Measurements from ENCODE around the gene CD300LG. TPM values are rescaled to one million over a fixed set of nuclear protein-coding genes. Genes with fewer than 3 reads are reported as not detected.

Gene CD300LG
- total RNA-seq, 1 donor from 2014 or later, result not detected

GRCh38 chr17:43834106-43834505 is 12.9 kb upstream of the CD300LG start:
- Histone ChIP-seq H3K4me2 (ENCODE audit: low read length) (peak overlapping the region; percentile 85), H3K4me1 (ENCODE audit: insufficient read depth, low read length) (peaks cover 15% of the 10 kb centered on the region), H3K27ac (ENCODE audit: low read depth, low read length) (no peak overlapping the region), H3K36me3 (ENCODE audit: insufficient read depth, low read length) (peaks cover 5% of the 10 kb centered on the region), H3K9ac (ENCODE audit: low read length) (no peak overlapping the region), H3K9me3 (ENCODE audit: insufficient read depth, low read depth, low read length) (no peaks in the 10 kb centered on the region), H3K4me3 (ENCODE audit: insufficient read depth, low read depth, low read length) (no peak overlapping the region), H4K20me1 (ENCODE audit: insufficient read depth, low read length) (peaks cover 29% of the 10 kb centered on the region), H3K79me2 (ENCODE audit: insufficient read depth, low read length) (no peaks in the 10 kb centered on the region), H2AFZ (ENCODE audit: low read depth, low read length) (no peak overlapping the region), H3K27me3 (ENCODE audit: insufficient read depth, low read length) (peaks cover 1% of the 10 kb centered on the region)
- FAIRE-seq (no peak), DNase-seq (ENCODE audit: low read depth) (peak; percentile 42)
- peaks cover 17% of the 10 kb centered on the region for H3K27me3 Mint-ChIP-seq (ENCODE audit: low read depth, unreplicated experiment)
- H3K27ac Mint-ChIP-seq (ENCODE audit: unreplicated experiment), result no peak overlapping the region
- no peak for TF ChIP-seq CTCF (IDR thresholded peaks at IDR 0.05; ENCODE audit: insufficient read depth, low read depth, low read length)
- TF ChIP-seq EZH2 (IDR thresholded peaks at IDR 0.05; ENCODE audit: insufficient read depth, low read length), result no peak
- H3K9me3 Mint-ChIP-seq (ENCODE audit: unreplicated experiment), result no peaks in the 10 kb centered on the region
- H3K4me3 Mint-ChIP-seq (ENCODE audit: unreplicated experiment), result peak overlapping the region; percentile 83
- H3K4me1 Mint-ChIP-seq (ENCODE audit: low read depth, unreplicated experiment), result peaks cover 15% of the 10 kb centered on the region
- H3K36me3 Mint-ChIP-seq (ENCODE audit: low read depth, unreplicated experiment), result peaks cover 9% of the 10 kb centered on the region

GRCh38 chr17:43839670-43840108 is 7.3 kb upstream of the CD300LG start:
- H3K27me3 Mint-ChIP-seq (ENCODE audit: low read depth, unreplicated experiment), result peaks cover 20% of the 10 kb centered on the region
- H3K9me3 Mint-ChIP-seq (ENCODE audit: unreplicated experiment), result no peaks in the 10 kb centered on the region
- peaks cover 5% of the 10 kb centered on the region for H3K4me1 Mint-ChIP-seq (ENCODE audit: low read depth, unreplicated experiment)
- Histone ChIP-seq H3K36me3 (ENCODE audit: insufficient read depth, low read length) (no peaks in the 10 kb centered on the region), H3K4me2 (ENCODE audit: low read length) (no peak overlapping the region), H3K79me2 (ENCODE audit: insufficient read depth, low read length) (no peaks in the 10 kb centered on the region), H4K20me1 (ENCODE audit: insufficient read depth, low read length) (no peaks in the 10 kb centered on the region), H3K9ac (ENCODE audit: low read length) (no peak overlapping the region), H2AFZ (ENCODE audit: low read depth, low read length) (no peak overlapping the region), H3K27ac (ENCODE audit: low read depth, low read length) (no peak overlapping the region), H3K9me3 (ENCODE audit: insufficient read depth, low read depth, low read length) (no peaks in the 10 kb centered on the region), H3K4me3 (ENCODE audit: insufficient read depth, low read depth, low read length) (no peak overlapping the region), H3K27me3 (ENCODE audit: insufficient read depth, low read length) (peaks cover 5% of the 10 kb centered on the region), H3K4me1 (ENCODE audit: insufficient read depth, low read length) (no peaks in the 10 kb centered on the region)
- TF ChIP-seq CTCF (IDR thresholded peaks at IDR 0.05; ENCODE audit: insufficient read depth, low read depth, low read length) (no peak), EZH2 (IDR thresholded peaks at IDR 0.05; ENCODE audit: insufficient read depth, low read length) (no peak)
- no peak for DNase-seq (ENCODE audit: low read depth)
- no peak overlapping the region for H3K27ac Mint-ChIP-seq (ENCODE audit: unreplicated experiment)
- FAIRE-seq, result no peak
- H3K4me3 Mint-ChIP-seq (ENCODE audit: unreplicated experiment), result no peak overlapping the region
- no peaks in the 10 kb centered on the region for H3K36me3 Mint-ChIP-seq (ENCODE audit: low read depth, unreplicated experiment)

- DNase-seq (ENCODE audit: low read depth) (no peak), FAIRE-seq (no peak)
- no peak overlapping the region for H3K27ac ChIP-seq (ENCODE audit: low read depth, low read length)
- Mint-ChIP-seq H3K27ac (ENCODE audit: unreplicated experiment) (no peak overlapping the region), H3K4me1 (ENCODE audit: low read depth, unreplicated experiment) (peaks cover 5% of the 10 kb centered on the region), H3K27me3 (ENCODE audit: low read depth, unreplicated experiment) (peaks cover 20% of the 10 kb centered on the region), H3K9me3 (ENCODE audit: unreplicated experiment) (no peaks in the 10 kb centered on the region), H3K4me3 (ENCODE audit: unreplicated experiment) (no peak overlapping the region), H3K36me3 (ENCODE audit: low read depth, unreplicated experiment) (no peaks in the 10 kb centered on the region)
- no peak overlapping the region for H2AFZ ChIP-seq (ENCODE audit: low read depth, low read length)
- H3K9me3 ChIP-seq (ENCODE audit: insufficient read depth, low read depth, low read length), result no peaks in the 10 kb centered on the region
- H3K4me3 ChIP-seq (ENCODE audit: insufficient read depth, low read depth, low read length), result no peak overlapping the region
- H3K36me3 ChIP-seq (ENCODE audit: insufficient read depth, low read length), result no peaks in the 10 kb centered on the region
- H3K27me3 ChIP-seq (ENCODE audit: insufficient read depth, low read length), result peaks cover 5% of the 10 kb centered on the region
- no peaks in the 10 kb centered on the region for H3K4me1 ChIP-seq (ENCODE audit: insufficient read depth, low read length)
- TF ChIP-seq EZH2 (IDR thresholded peaks at IDR 0.05; ENCODE audit: insufficient read depth, low read length) (no peak), CTCF (IDR thresholded peaks at IDR 0.05; ENCODE audit: insufficient read depth, low read depth, low read length) (peak; percentile 5)
- no peak overlapping the region for H3K9ac ChIP-seq (ENCODE audit: low read length)
- no peak overlapping the region for H3K4me2 ChIP-seq (ENCODE audit: low read length)
- no peaks in the 10 kb centered on the region for H4K20me1 ChIP-seq (ENCODE audit: insufficient read depth, low read length)
- no peaks in the 10 kb centered on the region for H3K79me2 ChIP-seq (ENCODE audit: insufficient read depth, low read length)
Observed at GRCh38 chr17:43840814-43841213, 6.2 kb upstream of the CD300LG start.
